ENCODE results near the gene EP300.
"Not testable (repeated sequence)": the region's sequence is repeated elsewhere in the genome, so short reads cannot be mapped to it uniquely, and the experiment has no call there.

EP300 gene

GRCh38 chr22:41106122-41106968 is 14.0 kb downstream of the EP300 start:
- ChIA-PET CTCF (interaction anchor here (1.5 to 2.6 kb wide), 2 partner anchors 11 to 183 kb away, joined by 5 to 9 read pairs; no protein-coding TSS in a partner anchor), POLR2A (no interaction called here)
- no peak for DNase-seq (ENCODE audit: extremely low spot score)
- no peak for TF ChIP-seq CTCF (IDR thresholded peaks at IDR 0.05; ENCODE audit: control extremely low read depth, extremely low read depth, low read depth, missing control alignments)

GRCh38 chr22:41106969-41107325 is 14.6 kb downstream of the EP300 start:
- CTCF ChIA-PET: interaction anchor here (1.5 to 2.6 kb wide), 2 partner anchors 11 to 184 kb away, joined by 5 to 9 read pairs; no protein-coding TSS in a partner anchor
- DNase-seq (ENCODE audit: extremely low spot score); POLR2A ChIA-PET: not testable (repeated sequence)

GRCh38 chr22:41110968-41111367 is 18.6 kb downstream of the EP300 start:
- POLR2A ChIA-PET: interaction anchor here (1.0 kb wide), 1 partner anchor 15 kb away, joined by 4 read pairs; no protein-coding TSS in a partner anchor
- DNase-seq (ENCODE audit: extremely low spot score): no peak
- CTCF ChIA-PET: interaction anchor here (1.7 kb wide), 1 partner anchor 10 kb away, joined by 5 read pairs; no protein-coding TSS in a partner anchor
- no peak for TF ChIP-seq CTCF (IDR thresholded peaks at IDR 0.05; ENCODE audit: control extremely low read depth, extremely low read depth, low read depth, missing control alignments)

GRCh38 chr22:41116342-41116741 is 23.9 kb downstream of the EP300 start:
- no peak for DNase-seq (ENCODE audit: extremely low spot score)
- TF ChIP-seq CTCF (IDR thresholded peaks at IDR 0.05; ENCODE audit: control extremely low read depth, extremely low read depth, low read depth, missing control alignments): no peak
- ChIA-PET CTCF (interaction anchor here (0.9 kb wide), 1 partner anchor 287 kb away, joined by 3 read pairs; no protein-coding TSS in a partner anchor), POLR2A (no interaction called here)

GRCh38 chr22:41117127-41117965 is 25.0 kb downstream of the EP300 start:
- DNase-seq (ENCODE audit: extremely low spot score): no peak
- TF ChIP-seq CTCF (IDR thresholded peaks at IDR 0.05; ENCODE audit: control extremely low read depth, extremely low read depth, low read depth, missing control alignments): no peak
- POLR2A ChIA-PET: no interaction called here
- CTCF ChIA-PET: interaction anchor here (0.9 to 1.4 kb wide), 3 partner anchors 121 to 286 kb away, joined by 3 read pairs; no protein-coding TSS in a partner anchor

GRCh38 chr22:41123151-41123550 is 30.8 kb downstream of the EP300 start:
- ChIA-PET CTCF (interaction anchor here (1.1 to 1.2 kb wide), 2 partner anchors 11 to 200 kb away, joined by 3 to 6 read pairs; no protein-coding TSS in a partner anchor), POLR2A (no interaction called here)
- TF ChIP-seq CTCF (IDR thresholded peaks at IDR 0.05; ENCODE audit: control extremely low read depth, extremely low read depth, low read depth, missing control alignments): no peak
- DNase-seq (ENCODE audit: extremely low spot score): no peak

All from GM10248 (cell line).